HK-2 (cell line): ENCODE data around the gene VPS4B.
A peak's percentile ranks its signal among the peaks of the same experiment; 100 is the strongest.

ENCODE experiments used
- DNase-seq: peaks from one replicate; pipeline ENCODE4 v3.0.0-alpha.2; 2018; ENCODE audit not compliant: unreplicated experiment

VPS4B gene

GRCh38 chr18:63430526-63430925, 8.2 kb upstream of the VPS4B start:
- no peak for DNase-seq

- peak; percentile 17 for DNase-seq
Observed at GRCh38 chr18:63427558-63427957, 5.3 kb upstream of the VPS4B start.

GRCh38 chr18:63422864-63423304, 608 bp upstream of the VPS4B start:
- no peak for DNase-seq

- DNase-seq: no peak
Observed at GRCh38 chr18:63421514-63421913, 762 bp downstream of the VPS4B start.

- DNase-seq: no peak
Observed at GRCh38 chr18:63412953-63413352, 9.3 kb downstream of the VPS4B start.

GRCh38 chr18:63410792-63411191, 11.5 kb downstream of the VPS4B start:
- DNase-seq: no peak

- DNase-seq: no peak
Observed at GRCh38 chr18:63409301-63409700, 13.0 kb downstream of the VPS4B start.

GRCh38 chr18:63407734-63408133, 14.5 kb downstream of the VPS4B start:
- DNase-seq: no peak

GRCh38 chr18:63405986-63406385, 16.3 kb downstream of the VPS4B start:
- no peak for DNase-seq

GRCh38 chr18:63402246-63403162, 19.8 kb downstream of the VPS4B start:
- DNase-seq: no peak

GRCh38 chr18:63399300-63399699, 23.0 kb downstream of the VPS4B start:
- DNase-seq: no peak

GRCh38 chr18:63397349-63397748, 24.9 kb downstream of the VPS4B start:
- DNase-seq: no peak

- no peak for DNase-seq
Observed at GRCh38 chr18:63395503-63395902, 26.8 kb downstream of the VPS4B start.

- no peak for DNase-seq
Observed at GRCh38 chr18:63394954-63395353, 27.3 kb downstream of the VPS4B start.

GRCh38 chr18:63387861-63388260, 34.4 kb downstream of the VPS4B start:
- DNase-seq: no peak

GRCh38 chr18:63382843-63383242, 39.4 kb downstream of the VPS4B start:
- no peak for DNase-seq

- DNase-seq: no peak
Observed at GRCh38 chr18:63379639-63379962, 42.7 kb downstream of the VPS4B start.

GRCh38 chr18:63378919-63379638, 43.2 kb downstream of the VPS4B start:
- DNase-seq: no peak

GRCh38 chr18:63377275-63377980, 44.8 kb downstream of the VPS4B start:
- DNase-seq: no peak

GRCh38 chr18:63376538-63376937, 45.7 kb downstream of the VPS4B start:
- no peak for DNase-seq

- DNase-seq: no peak
Observed at GRCh38 chr18:63374540-63374939, 47.7 kb downstream of the VPS4B start.

GRCh38 chr18:63373161-63373560, 49.1 kb downstream of the VPS4B start:
- DNase-seq: no peak
